Activated T-helper 2 cell treated with anti-CD3 and anti-CD28 coated beads, Interferon-gamma antibody, Interleukin-2, Interleukin-4, amounts not matched to agents 10 μg/mL and 5 μg/mL and 100 μg/mL, durations not matched to agents 14 hours and 24 hours and 36 hours (primary cell): Measurements from ENCODE around the gene VSTM2B. TPM values are rescaled to one million over a fixed set of nuclear protein-coding genes. Genes with fewer than 3 reads are reported as not detected.

Source experiments
- DNase-seq: peaks from one replicate; pipeline ENCODE4 v3.0.0; 2021; ENCODE audit warnings: low spot score
- H3K27ac Mint-ChIP-seq: one replicate; pipeline ENCODE4 v1.8.0; 2021; ENCODE audit warnings: mixed read lengths
- H3K27me3 Mint-ChIP-seq: one replicate; pipeline ENCODE4 v1.8.0; 2021; ENCODE audit warnings: low read depth, mixed read lengths
- H3K36me3 Mint-ChIP-seq: one replicate; pipeline ENCODE4 v1.8.0; 2021; ENCODE audit warnings: low read depth, mixed read lengths
- H3K4me1 Mint-ChIP-seq: one replicate; pipeline ENCODE4 v1.8.0; 2021; ENCODE audit warnings: low read depth, mixed read lengths
- H3K4me3 Mint-ChIP-seq: one replicate; pipeline ENCODE4 v1.8.0; 2021; ENCODE audit warnings: low read depth, mild to moderate bottlenecking, moderate library complexity, mixed read lengths
- H3K9me3 Mint-ChIP-seq: one replicate; pipeline ENCODE4 v1.8.0; 2021; ENCODE audit warnings: mixed read lengths
- intact Hi-C: fragments of 100-400 bp; cut with micrococcal nuclease; formaldehyde crosslinking; loops from one replicate; pipeline ENCODE4 v1.15.1; 2023
- total RNA-seq: library from RNA; stranded (reverse); gene quantifications from 2 replicates; pipeline ENCODE4 v1.2.3, GENCODE V29; 2022

Gene VSTM2B
- total RNA-seq, 1 donor from 2014 or later, result not detected

DNA sequence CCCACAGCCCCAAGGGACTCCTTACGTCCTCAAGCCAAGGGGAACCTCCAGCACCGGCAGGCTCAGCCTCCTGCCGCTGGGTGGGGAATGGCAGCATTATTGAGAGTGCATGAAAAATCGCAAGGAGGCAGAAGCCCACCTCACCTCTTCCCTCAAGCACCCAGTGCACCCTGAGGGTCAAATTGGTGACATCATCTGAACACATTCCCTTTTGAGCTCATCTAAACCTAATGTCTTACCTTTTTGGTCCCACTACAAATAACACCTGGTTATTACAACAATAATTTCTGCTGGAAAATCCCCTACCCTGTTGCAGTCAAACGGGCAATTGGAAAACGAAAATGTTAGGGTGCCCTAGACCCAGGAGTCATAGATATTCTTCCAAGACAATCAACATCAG lies 68.1 kb downstream of the VSTM2B start:
- Mint-ChIP-seq H3K4me1 (no peaks in the 10 kb centered on the region), H3K27ac (no peak overlapping the region), H3K27me3 (peaks cover 46% of the 10 kb centered on the region), H3K9me3 (no peaks in the 10 kb centered on the region), H3K36me3 (peaks cover 3% of the 10 kb centered on the region), H3K4me3 (no peak overlapping the region)
- intact Hi-C loops, result no loop called here
- DNase-seq, result no peak

DNA sequence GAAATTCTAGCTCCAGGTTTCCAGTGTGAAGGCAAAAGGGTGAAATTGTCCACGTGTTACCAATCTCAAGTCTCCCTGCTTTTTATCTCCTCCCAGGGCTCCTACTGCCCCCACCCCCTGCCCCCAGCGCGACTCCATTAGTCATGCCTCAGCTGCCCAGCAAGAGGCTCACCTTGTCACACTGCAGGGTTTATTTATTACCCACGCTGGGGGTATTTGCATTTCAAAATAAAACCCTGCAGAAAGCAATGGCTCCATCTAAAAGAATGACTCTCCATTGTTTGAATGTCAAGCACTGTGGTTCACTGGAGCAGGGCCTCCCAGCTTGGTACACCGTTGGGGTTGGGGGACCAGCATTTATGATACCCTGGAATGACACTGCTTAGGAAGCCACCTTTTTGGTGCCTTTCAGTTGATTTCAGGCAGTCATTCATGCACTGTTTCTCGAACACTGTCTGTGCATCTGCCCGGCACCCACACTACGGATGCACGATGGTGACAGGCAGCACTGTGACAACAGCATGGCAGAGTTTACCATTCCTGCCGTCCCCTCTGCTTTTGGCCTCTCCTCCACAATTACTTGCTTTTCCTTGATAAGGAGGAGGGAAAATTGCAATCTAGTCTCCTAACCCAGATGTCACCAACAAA lies 70.4 kb downstream of the VSTM2B start:
- H3K36me3 Mint-ChIP-seq, result no peaks in the 10 kb centered on the region
- H3K4me3 Mint-ChIP-seq, result no peak overlapping the region
- intact Hi-C loops, result no loop called here
- peaks cover 40% of the 10 kb centered on the region for H3K27me3 Mint-ChIP-seq
- no peaks in the 10 kb centered on the region for H3K9me3 Mint-ChIP-seq
- no peak overlapping the region for H3K27ac Mint-ChIP-seq
- H3K4me1 Mint-ChIP-seq, result no peaks in the 10 kb centered on the region
- no peak for DNase-seq

DNA sequence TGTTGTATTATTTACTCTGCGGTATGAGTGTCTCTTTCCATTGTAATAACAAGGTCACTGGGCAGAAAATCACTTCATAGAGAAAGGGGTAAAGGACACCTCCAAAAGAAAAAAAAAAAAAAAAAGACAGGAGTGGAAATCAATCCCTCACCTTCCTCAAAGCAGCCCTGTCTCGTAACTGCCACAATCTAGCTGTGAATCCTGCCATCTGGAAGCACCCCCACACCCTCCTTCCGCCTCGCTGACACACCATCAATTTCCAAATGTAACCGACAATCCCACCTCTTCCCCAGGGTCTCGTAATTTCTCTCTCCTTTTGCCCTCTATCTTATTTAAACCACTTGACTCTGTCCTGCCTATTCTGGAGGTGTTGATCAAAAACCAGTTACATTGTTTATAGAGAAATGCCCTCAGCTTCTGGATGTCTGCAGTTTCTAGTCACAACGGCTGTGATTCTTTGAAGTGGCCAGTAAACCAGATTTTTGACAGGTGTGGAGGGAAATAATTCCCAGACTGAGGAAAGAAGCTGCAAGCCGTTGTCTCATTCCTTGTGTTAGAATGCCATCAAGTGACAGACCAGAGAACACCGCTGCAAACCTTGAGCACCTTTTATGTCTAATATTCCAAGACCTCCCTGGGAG lies 71.2 kb downstream of the VSTM2B start:
- intact Hi-C loops, result no loop called here
- Mint-ChIP-seq H3K27ac (no peak overlapping the region), H3K4me1 (no peaks in the 10 kb centered on the region), H3K4me3 (no peak overlapping the region), H3K36me3 (no peaks in the 10 kb centered on the region), H3K9me3 (no peaks in the 10 kb centered on the region), H3K27me3 (peaks cover 34% of the 10 kb centered on the region)
- DNase-seq, result no peak

DNA sequence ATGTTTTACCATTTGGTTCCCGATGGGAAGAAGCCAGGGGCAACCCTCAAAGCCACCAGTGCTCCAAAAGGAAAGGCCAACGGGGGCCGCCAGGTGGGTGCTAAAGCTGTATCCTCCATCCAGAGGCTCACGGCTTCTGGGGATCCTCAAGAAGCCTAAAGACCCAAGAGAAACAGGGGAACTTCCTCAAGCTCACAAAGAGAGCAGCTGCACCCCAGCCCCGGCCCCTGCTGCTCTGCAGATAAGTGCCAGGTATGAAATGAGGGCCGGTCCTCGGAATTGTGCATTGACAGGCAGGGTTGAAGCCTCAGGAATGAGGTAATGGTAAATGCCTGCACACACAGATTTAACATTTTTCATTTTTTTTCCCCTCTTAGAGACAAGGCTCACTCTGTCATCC lies 72.2 kb downstream of the VSTM2B start:
- H3K9me3 Mint-ChIP-seq, result no peaks in the 10 kb centered on the region
- H3K36me3 Mint-ChIP-seq, result no peaks in the 10 kb centered on the region
- peaks cover 30% of the 10 kb centered on the region for H3K27me3 Mint-ChIP-seq
- DNase-seq, result no peak
- H3K4me3 Mint-ChIP-seq, result no peak overlapping the region
- H3K4me1 Mint-ChIP-seq, result no peaks in the 10 kb centered on the region
- no peak overlapping the region for H3K27ac Mint-ChIP-seq
- intact Hi-C loops, result no loop called here

DNA sequence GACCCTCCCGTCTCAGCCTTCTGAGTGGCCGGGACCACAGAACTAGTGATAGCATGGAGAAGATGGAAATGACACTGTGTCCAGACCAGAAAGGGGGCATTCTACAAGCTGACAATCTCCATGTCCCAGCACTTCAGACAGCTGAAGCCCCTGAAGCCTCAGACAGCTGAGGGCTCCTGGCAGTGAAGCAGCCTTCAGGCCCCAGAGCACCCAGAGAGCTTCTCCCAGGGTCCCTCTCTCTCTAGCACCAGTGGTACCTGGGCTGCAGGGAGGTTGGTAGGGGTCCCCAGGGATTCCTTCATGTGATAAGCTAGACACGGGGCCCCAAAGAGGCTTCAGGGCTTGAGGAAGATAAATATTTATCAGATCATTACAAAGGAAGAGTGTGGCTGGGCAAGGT lies 72.7 kb downstream of the VSTM2B start:
- no peak for DNase-seq
- no peak overlapping the region for H3K27ac Mint-ChIP-seq
- no peaks in the 10 kb centered on the region for H3K4me1 Mint-ChIP-seq
- no peaks in the 10 kb centered on the region for H3K9me3 Mint-ChIP-seq
- H3K4me3 Mint-ChIP-seq, result no peak overlapping the region
- H3K36me3 Mint-ChIP-seq, result no peaks in the 10 kb centered on the region
- peaks cover 30% of the 10 kb centered on the region for H3K27me3 Mint-ChIP-seq
- intact Hi-C loops, result no loop called here

DNA sequence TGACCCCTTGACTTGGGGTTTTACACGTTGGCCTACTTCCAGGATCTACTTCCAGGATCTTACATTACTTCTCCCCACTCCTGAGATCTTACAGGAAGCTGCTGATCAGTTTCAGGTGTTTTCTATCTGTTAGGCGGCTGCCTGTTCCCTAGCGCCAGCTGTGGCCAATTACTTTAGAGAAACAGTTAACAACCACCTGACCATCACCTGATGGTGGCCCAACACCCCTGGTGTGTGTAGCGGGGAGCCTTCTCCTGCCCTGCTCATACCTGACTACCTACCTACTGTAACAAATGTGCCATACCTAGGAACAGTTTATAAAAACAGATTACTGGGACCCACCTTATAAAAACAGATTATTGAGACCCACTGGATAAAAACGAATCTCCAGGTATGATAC lies 77.5 kb downstream of the VSTM2B start:
- Mint-ChIP-seq H3K4me3 (peak overlapping the region; percentile 37), H3K27ac (no peak overlapping the region), H3K9me3 (no peaks in the 10 kb centered on the region), H3K4me1 (peaks cover 7% of the 10 kb centered on the region), H3K36me3 (no peaks in the 10 kb centered on the region), H3K27me3 (peaks cover 6% of the 10 kb centered on the region)
- intact Hi-C loops, result loop anchor here (10.0 kb wide), 2 partner anchors 241 to 341 kb away; partner anchors contain the start of gene URI1
- no peak for DNase-seq

DNA sequence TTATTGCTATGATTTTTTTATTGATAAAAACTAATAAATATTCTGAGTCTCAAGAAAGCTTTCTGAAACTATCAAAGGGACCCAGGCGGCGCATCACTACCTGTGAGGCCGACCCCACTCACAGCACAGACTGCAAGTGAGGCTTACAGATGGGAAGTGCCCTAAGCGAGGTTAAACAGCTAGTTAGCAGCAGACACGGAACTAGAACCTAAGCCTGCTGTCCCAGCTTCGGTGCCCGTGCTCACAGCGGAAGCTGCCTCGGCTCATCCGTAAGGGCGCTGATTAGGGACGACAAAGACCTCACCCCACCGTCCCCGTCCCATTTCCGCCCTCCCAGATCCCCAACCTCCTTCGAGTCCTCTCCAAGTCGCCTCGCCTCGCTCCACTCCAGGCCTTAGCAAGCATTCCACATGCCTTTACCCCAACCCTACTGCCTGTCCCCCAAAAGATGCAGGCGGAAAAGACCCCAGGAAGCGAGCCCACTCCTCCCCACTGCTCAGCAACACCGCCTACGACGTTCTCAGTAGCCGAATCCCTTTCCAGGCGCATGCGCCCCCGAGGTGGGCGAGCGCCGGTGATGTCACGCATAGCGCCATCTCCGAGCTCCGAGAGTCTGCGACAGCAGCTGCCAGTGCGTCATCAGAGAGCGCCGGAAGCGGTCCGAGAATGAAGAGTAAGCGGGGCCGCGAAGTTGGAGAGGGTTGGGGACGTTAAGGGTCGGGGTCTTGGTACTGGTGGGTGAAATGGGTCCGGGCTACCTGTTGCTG lies 80.0 kb downstream of the VSTM2B start, which contains the start of gene POP4:
POP4 (plus strand) TSS at position 631 of the 767 bp plus-strand sequence; CDS start at position 667, 36 bp downstream.
- H3K27ac Mint-ChIP-seq, result peak within 1 kb of the TSS; percentile 99
- peaks cover 21% of the 10 kb centered on the region for H3K36me3 Mint-ChIP-seq
- peak within 1 kb of the TSS; percentile 96 for H3K4me3 Mint-ChIP-seq
- no peaks in the 10 kb centered on the region for H3K9me3 Mint-ChIP-seq
- peaks cover 9% of the 10 kb centered on the region for H3K4me1 Mint-ChIP-seq
- peak; percentile 96 for DNase-seq
- no peaks in the 10 kb centered on the region for H3K27me3 Mint-ChIP-seq
- intact Hi-C loops, result loop anchor here (1.0 to 10.0 kb wide), 8 partner anchors 17 to 394 kb away; partner anchors contain the start of genes UQCRFS1, URI1 and VSTM2B

DNA sequence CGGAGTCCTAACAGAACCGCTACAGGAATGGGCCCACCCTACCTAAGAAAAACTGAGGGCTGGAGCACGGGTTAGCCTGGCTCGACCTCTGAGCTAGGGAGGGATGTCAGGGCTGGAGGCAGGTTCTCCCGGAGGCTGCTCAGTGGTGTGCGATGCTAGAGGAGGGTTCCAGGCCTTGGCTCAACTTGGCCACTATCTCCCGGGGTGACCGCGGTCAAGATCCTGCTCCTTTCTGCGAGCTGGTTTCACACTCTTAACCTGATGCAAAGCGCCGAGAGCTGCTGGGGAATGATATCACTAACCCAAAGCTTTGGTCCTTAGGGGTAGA lies 80.6 kb downstream of the VSTM2B start:
- no peaks in the 10 kb centered on the region for H3K27me3 Mint-ChIP-seq
- intact Hi-C loops, result loop anchor here (1.0 to 10.0 kb wide), 6 partner anchors 30 to 394 kb away; partner anchors contain the start of genes UQCRFS1, URI1 and VSTM2B
- no peak for DNase-seq
- H3K36me3 Mint-ChIP-seq, result peaks cover 26% of the 10 kb centered on the region
- no peaks in the 10 kb centered on the region for H3K9me3 Mint-ChIP-seq
- peak overlapping the region; percentile 96 for H3K4me3 Mint-ChIP-seq
- H3K27ac Mint-ChIP-seq, result peak overlapping the region; percentile 99
- H3K4me1 Mint-ChIP-seq, result peaks cover 12% of the 10 kb centered on the region

DNA sequence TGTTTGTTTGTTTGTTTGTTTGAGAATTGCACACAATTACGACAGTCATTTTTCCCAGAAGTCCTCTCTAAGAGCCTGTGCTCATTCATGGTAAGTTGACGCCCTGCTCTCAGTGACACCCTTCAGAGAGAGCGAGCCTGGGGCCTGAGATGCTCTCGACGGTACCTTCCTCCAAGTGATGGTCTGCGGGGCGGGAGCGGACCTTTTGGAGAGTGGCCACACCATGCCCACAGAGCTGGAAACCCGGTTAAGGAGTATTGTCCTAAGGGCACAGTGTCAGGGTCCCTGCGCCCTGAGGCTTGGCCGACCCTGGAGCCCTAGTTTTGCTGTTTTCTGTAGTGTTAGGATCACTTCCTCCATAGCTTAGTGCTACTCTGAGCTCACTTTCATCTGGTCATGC lies 83.8 kb downstream of the VSTM2B start:
- DNase-seq, result no peak
- no peak overlapping the region for H3K27ac Mint-ChIP-seq
- H3K27me3 Mint-ChIP-seq, result no peaks in the 10 kb centered on the region
- no peaks in the 10 kb centered on the region for H3K9me3 Mint-ChIP-seq
- peaks cover 53% of the 10 kb centered on the region for H3K36me3 Mint-ChIP-seq
- H3K4me1 Mint-ChIP-seq, result peaks cover 11% of the 10 kb centered on the region
- intact Hi-C loops, result loop anchor here (1.0 to 10.0 kb wide), 8 partner anchors 51 to 397 kb away; partner anchors contain the start of genes UQCRFS1, URI1 and VSTM2B
- no peak overlapping the region for H3K4me3 Mint-ChIP-seq

DNA sequence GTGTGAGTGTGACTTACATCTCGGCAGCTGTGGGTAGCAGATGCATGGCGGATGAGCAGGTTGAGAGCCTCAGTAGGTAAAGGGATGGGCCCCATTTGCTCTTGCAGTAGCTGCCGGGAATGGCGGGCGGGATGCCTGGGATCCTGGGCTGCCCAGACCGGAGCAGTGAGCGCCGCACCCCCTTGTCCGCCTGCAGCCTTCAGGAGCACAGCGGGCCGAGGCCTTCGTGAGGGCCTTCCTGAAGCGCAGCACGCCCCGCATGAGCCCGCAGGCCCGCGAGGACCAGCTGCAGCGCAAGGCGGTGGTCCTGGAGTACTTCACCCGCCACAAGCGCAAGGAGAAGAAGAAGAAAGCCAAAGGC lies 84.4 kb downstream of the VSTM2B start:
- intact Hi-C loops, result loop anchor here (1.0 to 2.0 kb wide), 4 partner anchors 51 to 106 kb away; no protein-coding TSS in a partner anchor
- Mint-ChIP-seq H3K9me3 (no peaks in the 10 kb centered on the region), H3K27ac (peak overlapping the region; percentile 22), H3K4me1 (peaks cover 9% of the 10 kb centered on the region), H3K27me3 (no peaks in the 10 kb centered on the region), H3K4me3 (no peak overlapping the region), H3K36me3 (peaks cover 57% of the 10 kb centered on the region)
- no peak for DNase-seq

DNA sequence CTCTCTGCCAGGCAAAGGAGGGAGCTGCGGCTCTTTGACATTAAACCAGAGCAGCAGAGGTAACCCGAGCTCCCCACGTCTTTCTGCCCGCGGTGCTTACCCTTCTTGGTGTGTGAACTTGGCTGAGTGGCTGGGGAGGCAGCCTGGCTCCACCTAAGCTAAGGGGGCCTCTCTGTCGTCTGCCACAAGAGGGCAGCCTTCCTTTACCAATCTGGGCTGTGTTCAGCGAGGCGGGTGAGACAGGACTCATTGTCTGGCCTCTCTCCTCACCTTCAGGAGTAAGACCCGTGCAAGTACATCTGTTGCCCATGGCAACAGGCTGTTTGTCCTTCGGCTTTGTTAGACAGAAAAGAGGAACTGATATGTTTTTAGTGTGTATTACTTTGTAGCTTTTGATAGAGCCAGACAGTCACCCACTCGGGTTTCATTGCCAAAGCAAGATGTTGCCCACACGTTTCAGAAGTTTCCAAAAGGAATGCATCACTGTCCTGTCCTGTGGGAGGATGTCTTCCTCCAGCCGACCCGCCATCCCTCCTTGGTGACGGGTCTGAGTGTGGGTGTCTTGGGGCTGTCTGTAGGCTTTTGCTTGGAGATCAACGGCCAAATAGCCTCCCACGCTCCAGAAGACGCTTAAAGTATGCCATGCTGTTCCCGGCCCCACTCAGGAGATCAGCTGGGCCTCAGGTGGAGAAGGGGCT lies 84.9 kb downstream of the VSTM2B start:
- DNase-seq, result peak; percentile 78
- intact Hi-C loops, result loop anchor here (1.0 to 2.0 kb wide), 4 partner anchors 50 to 106 kb away; no protein-coding TSS in a partner anchor
- peaks cover 9% of the 10 kb centered on the region for H3K4me1 Mint-ChIP-seq
- no peaks in the 10 kb centered on the region for H3K9me3 Mint-ChIP-seq
- peaks cover 63% of the 10 kb centered on the region for H3K36me3 Mint-ChIP-seq
- H3K4me3 Mint-ChIP-seq, result no peak overlapping the region
- no peaks in the 10 kb centered on the region for H3K27me3 Mint-ChIP-seq
- peak overlapping the region; percentile 44 for H3K27ac Mint-ChIP-seq

DNA sequence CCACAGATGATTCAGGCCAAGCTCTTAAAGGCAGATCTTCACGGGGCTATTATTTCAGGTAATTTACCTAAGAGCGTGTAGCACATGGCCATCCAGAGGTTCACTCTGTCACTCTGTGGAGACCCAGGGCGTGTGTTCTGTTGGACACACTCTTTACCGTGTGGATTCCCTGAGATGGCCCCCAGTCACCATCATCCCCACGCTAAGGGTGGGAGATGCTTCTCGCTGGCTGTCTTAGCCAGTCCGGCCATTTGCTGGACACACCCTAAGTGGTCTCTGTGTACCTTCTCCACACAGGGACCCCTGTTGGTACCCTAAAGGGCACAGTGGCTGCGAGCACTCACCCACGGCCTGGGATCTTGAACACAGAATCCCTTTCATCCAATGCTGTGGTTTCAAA lies 86.3 kb downstream of the VSTM2B start:
- H3K27me3 Mint-ChIP-seq, result no peaks in the 10 kb centered on the region
- no peak overlapping the region for H3K27ac Mint-ChIP-seq
- H3K9me3 Mint-ChIP-seq, result no peaks in the 10 kb centered on the region
- H3K36me3 Mint-ChIP-seq, result peaks cover 74% of the 10 kb centered on the region
- H3K4me1 Mint-ChIP-seq, result peaks cover 5% of the 10 kb centered on the region
- DNase-seq, result no peak
- intact Hi-C loops, result no loop called here
- H3K4me3 Mint-ChIP-seq, result no peak overlapping the region
